NCI-H748 treated with DMSO at 0.1 percent for 48 hours (cell line): ENCODE data around the gene PON2.
"Not testable (repeated sequence)": the region's sequence is repeated elsewhere in the genome, so short reads cannot be mapped to it uniquely, and the experiment has no call there.

ENCODE experiments used
- DNase-seq: peaks from one replicate; lab custom pipeline; 2025; lab: John Stamatoyannopoulos, UW

Gene PON2

DNA sequence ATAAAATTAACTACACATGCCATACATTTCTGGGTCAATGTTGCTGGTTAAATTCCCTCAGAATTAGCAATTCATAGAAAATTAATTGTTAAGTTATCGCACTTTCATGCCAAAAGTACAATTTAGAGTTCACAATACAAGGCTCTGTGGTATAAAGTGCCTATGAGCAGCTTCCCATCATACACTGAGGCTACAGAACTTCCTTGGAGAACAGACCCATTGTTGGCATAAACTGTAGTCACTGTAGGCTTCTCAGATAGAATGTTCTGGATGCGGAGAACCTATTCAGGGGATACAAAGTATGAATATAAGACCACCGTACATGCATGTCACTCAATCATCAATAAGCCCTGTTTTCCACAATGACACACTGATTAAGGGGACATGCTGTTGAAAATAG, 29.6 kb downstream of the PON2 start:
- DNase-seq, result no peak

DNA sequence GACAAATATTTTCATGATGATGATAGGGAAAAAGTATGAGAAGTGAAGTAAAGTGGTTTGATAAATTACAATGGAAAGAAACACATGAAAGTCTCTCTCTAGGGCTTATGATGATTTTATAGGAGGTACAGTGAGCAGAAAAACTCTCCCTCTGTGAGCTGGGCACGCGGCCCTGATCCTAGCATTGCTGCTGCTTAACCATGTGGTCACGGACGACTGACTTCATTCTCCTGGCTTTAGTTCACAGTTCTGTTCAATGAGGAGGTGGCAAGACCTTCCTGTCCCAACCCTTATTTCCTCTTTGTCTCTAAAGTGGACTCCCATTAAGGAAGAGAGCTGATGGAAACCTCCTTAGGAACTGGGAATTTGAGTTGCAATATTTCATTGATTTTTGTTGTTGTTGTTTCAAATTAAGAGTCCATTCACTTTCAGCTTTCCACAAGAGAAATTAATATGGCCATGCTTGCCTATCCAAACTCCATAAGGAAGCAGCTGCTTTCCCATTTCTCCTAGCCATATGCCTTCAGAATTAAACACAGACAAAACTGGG, 30.4 kb downstream of the PON2 start:
- DNase-seq, result no peak

DNA sequence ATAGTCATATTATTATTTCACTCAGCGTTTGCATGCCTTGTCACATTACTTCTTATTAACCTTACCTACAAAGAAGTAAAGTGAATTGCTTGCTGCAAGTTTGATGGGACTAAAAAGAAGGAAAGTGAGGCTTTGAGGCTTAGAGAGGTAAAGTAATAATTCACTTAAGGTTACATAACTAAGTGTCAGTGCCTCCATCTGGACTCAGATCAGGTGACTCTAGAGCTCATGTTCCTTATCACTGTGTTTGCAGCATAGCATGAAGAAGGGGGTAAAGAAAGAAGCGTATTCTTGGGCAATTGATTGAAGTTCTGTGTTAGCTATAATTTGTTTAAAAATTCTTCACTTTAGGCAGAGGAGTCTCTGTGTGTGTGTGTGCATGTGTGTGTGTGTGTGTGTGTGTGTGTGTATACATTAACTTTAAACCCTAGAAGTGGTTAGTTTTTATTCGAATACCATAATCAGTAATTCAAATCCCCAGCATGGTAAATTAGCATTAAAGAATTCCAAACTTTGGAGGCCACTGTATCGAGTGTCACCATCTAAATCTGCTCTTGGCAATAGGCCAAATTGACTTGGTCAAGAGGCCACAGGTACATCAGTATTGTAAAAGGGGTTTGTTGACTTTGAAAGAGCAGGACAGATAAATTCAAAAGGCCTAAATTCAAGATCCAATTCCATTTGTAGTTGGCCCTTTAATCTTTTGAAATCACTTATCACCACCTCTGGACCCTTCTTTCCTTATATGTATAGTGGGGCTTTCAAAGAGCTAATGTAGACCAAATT, 36.5 kb downstream of the PON2 start:
- no peak for DNase-seq

DNA sequence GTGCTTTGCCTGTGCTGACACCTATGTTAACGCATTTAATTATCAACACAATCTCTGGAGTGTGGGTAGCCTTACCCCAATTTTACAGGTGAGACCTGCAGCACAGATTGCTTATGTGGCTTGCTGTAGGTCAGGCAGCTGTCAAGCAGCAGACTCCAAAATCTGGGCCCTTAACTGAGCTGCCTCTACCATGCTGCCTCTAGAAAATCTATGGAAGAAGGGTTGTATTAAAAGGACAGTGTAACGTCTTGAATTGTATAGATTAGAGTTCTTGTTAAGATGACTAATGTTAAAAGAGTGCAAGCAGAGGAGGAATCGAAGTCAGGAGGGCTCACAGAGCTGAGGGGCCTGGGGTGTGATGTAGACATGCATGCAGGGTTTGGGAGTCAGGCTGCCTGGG, 37.4 kb downstream of the PON2 start:
- DNase-seq, result no peak

DNA sequence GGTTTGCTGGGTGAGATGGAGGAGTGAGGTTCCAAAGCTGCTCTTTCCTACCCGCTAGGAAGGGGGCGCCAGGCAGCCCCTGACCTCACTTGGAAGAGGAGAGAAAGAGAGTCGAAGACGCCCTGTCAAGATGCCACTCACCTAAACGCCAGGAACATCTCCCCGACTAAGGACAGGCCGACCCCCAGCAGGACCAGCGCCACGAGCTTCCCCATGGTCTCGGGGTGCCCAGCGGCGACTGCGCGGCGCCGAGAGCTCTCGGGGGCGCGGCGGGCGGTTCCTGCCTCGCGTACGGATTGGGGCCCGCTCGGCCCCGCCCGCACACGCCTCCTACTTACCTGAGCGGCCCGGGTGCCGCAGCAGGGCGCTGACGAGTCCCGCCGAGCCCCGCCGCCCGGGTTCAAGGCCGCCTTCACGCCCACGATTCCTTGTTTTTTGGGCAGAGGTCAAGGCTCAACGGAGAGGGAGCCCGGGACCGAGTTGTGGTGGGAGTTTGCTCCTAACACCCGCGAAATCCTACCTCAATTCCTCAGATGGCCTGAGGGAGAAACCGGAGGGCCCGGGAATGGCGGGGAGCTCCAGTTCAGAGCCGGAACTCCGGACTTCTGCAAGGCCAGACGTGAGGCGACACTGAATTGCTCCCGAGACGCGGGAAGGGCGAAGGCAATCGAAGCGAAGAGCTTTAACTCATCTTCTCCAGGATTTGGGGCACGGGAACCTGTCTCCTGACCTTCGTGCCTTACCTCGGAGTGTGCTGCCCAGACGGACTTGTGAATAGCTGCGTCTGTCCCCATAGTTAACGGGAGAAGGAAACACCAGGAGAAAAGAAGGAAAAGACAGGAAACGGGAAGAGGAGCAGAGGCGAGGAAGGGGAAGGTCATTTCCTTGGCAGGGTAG, 38.4 kb downstream of the PON2 start, which contains the start of gene PON3:
PON3 (minus strand) TSS at position 240 of the 897 bp plus-strand sequence; CDS start at position 215, 25 bp downstream.
- no peak for DNase-seq

DNA sequence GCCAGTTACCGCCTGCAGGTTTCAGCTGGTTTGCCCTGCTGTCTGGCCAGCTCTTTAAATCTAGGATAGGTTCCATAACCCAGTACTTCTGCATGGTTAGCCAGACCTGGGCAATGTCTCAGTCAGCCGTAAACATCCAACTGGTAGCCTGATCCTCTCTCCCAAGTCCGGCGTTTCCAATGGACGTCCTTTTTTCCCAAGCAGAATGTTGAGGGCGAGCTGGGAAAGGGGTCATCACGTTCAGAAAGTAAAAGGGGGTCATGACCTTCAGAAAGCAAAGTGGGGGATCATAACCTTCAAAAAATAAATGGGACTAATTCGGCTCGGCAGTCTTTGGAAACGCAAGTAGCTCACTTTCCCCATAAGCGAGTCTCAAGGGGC, 39.1 kb downstream of the PON2 start:
- DNase-seq, result no peak

DNA sequence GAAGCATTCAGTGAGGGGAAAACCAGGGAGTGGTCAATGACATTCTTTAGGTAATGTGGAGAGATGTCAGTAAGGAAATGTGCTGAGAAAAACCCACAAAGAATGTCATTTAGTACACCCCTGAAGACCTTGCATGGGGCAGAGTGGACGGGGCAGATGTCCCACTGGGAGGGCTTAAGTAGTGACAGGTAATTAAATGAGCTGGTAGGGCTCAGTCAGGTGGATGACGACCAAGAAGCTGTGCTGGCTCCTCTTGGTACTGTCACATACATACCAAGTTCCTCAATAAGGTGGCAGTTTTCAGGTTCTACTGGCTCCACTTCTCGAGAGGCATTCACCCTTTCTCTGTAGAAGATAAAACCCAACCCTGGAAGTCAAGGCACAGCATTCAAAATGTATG, 40.5 kb downstream of the PON2 start:
- no peak for DNase-seq

DNA sequence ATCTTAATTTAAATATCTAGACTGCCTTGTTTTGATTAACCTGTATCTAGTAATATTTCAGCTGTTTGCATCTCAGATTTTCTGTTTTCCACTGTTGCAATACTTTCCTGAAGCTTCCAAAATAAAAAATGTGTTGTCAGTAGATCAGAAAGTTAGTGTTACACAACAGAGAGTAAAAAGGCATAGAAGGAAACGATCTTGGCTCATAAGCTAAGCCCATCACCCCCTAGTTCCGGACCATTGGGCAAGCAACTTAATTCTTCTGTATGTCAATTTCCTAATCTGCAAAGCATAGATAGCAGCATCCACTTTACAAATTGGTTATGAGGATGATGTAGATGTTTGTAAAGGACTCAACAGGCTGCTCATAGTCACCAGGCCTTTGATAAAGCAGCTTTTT, 43.1 kb downstream of the PON2 start:
- no peak for DNase-seq

DNA sequence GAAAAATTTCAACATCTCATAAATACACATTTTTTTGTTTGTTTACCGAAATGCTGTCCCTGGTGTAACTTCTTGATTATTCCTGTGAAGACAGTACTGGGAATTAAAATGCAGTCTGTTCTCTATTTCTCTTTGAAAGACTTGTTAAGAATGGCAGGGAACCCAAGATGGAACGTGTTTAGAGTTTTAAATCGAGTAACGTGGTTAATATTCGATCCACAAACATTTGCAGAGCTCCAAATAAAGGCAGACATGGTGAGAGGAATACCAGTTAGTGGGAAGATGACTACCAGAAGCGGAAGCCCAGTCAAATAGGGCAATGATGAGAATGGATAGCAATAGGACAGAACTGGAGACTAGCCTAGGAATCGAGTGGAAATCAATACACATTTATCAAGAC, 45.3 kb downstream of the PON2 start:
- no peak for DNase-seq

DNA sequence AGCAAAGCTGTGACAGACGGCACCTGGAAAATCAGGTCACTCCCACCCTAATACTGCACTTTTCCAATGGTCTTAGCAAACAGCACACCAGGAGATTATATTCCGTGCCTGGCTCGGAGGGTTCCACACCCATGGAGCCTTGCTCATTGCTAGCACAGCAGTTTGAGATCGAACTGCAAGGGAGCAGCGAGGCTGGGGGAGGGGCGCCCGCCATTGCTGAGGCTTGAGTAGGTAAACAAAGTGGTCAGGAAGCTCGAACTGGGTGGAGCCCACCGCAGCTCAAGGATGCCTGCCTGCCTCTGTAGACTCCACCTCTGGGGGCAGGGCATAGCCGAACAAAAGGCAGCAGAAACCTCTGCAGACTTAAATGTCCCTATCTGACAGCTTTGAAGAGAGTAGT, 55.4 kb downstream of the PON2 start:
- DNase-seq, result not testable (repeated sequence)

DNA sequence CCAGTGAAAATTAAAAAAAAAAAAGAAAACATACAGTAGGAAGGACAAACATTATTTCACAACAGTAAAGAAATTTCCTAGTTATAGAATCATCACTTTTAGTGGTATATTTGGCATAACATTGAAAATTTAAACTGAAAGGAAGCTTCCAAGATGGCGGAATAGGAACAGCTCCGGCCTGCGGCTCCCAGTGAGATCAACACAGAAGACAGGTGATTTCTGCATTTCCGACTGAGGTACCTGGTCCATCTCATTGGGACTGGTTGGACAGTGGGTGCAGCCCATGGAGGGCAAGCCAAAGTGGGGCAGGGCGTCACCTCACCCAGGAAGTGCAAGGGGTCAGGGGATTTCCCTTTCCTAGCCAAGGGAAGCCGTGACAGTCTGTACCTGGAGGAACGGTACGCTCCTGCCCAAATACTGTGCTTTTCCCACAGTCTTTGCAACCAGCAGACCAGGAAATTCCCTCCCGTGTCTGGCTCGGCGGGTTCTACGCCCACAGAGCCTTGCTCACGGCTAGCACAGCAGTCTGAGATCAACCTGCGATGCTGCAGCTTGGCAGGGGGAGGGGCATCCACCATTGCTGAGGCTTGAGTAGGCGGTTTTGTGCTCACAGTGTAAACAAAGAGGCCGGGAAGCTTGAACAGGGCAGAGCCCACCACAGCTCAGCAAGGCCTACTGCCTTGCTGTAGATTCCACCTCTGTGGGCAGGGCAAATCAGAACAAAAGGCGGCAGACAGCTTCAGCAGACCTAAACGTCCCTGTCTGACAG, 58.0 kb downstream of the PON2 start:
- DNase-seq, result no peak

DNA sequence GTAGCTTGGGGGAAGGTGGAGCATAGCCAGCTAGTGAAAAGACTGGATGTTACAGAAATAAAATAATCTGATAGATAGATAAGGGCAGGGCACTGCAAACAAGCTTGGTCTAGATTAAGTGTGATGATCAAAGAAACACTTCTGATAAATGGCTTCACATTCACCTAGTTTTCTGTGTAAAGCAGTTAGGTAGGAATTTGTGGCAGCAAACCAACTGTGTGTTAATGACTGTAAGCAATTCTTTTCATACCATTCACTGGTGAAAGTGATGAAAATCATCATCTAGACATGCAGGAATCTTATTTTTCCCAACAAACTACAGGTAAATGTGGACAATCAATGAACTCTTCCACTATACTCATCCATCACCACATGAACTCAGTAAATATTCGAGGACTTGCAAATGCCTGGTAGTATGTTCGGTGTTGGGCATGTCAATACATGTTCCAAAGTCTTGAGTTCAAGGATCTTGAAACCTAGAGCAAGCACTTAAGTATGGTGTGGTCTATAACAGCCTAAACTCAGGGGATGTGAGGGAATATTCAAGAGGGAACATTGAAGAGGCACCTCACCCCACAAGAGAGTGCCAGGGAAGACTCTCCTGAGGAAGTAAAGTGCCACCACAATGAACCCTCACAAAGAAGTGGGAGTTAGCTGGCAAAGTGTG, 59.1 kb downstream of the PON2 start:
- DNase-seq, result no peak

DNA sequence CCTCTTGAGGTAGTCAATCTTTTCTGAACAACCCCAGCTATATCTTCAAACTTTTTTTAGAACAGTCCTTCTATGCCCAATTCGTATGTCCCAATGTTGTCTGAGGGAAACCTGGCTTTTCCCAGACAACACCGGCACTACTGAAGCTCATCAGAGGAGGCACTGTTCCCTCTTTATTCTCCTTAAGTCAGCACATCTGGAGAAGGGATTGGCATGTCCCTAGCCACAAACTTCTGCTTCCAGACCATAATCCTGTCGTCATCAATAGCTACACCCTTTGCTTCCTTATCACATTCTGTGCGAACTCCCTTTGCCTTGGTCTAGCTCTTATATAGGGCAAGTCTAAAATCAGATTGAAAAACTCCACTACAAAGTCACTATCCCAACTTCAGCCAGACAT, 61.5 kb downstream of the PON2 start:
- no peak for DNase-seq

DNA sequence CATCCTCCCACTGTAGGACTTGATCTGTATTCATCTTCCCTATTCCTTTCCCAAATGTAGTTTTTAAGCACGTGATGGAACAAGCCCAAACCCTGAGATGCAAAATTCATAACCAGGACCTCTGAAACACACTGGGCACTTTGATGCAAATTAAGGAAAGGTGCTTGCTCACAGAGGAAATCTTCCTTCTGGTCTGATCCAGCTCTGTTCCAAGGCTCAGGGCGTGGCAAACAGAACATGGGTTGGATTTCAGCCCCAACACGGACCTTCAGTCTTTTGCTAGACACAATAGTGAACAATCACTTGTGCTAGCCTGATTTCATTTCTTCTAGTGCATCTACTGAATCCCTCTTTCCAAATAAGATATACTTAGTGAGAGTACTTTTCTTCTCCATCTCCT, 66.6 kb downstream of the PON2 start:
- DNase-seq, result no peak

DNA sequence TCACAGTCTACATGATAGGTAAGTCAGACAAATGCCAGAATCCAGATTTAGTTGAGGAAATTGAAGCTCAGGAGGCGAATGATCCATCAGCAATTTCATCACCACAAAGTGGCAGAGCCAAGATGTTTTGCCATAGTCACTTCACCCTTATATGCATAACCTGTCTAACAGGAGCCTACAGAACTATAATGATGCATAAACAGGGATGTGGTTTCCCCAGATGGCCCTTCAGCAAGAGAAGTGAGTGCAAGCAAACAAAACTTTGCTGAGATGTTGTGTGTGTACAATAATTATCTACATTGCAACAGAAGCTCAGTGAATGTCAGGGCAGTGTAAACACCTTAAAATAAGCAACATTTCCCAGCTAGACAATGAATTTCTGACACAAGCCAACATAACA, 67.2 kb downstream of the PON2 start:
- peak; percentile 19 for DNase-seq

DNA sequence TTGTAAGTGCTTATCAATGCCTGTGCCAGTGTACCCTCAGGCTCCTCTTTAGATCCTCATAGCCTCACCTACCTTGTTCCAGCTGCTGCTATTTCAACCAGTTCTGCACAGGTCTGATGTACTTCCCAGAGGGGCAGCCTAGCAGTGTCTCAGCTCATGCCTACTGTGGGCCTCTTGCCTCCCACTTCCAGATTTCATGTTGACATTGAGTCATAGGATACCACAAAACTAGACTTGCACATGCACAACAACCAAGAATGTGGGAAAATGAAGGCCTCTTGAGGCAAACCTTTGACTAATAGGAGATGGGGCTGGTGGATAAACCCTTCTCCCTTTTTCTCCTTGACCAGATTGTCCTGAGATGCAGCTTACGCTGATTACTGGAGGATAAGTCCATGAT, 69.7 kb downstream of the PON2 start:
- DNase-seq, result no peak

DNA sequence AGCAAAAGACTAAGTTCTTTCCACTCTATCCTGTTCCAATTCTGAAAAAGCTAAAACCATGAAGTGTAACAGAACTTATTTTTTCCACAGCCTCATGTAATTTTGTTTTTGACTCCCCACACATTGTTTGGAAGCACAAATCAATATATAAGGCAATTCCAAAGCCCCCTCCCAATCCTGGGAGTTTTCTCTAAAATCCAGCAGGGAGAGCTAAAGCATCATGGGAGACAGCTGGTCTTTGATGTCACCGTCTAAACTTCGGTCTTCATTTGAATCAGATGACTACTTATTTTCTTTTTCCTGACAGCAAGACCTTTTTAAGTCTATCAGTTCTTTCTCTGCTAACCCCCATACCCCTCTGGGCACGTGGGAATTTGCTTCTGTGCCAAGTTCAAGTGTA, 77.2 kb downstream of the PON2 start:
- no peak for DNase-seq
